Epithelial cell of proximal tubule (primary cell): ENCODE measurements around the gene ZNF182. TPM values are rescaled to one million over a fixed set of nuclear protein-coding genes. Genes with fewer than 3 reads are reported as not detected.
"Not testable (repeated sequence)": the region's sequence is repeated elsewhere in the genome, so short reads cannot be mapped to it uniquely, and the experiment has no call there.

Experiments
- DNase-seq: peaks from one replicate; pipeline ENCODE4 v3.0.0-alpha.2; 2011; ENCODE audit warnings: low read depth
- H3K4me3 ChIP-seq: 2 replicates; pipeline ENCODE4 v1.5.1; 2011; ENCODE audit warnings: low read depth, mild to moderate bottlenecking, low read length
- total RNA-seq: library from RNA; depleted of rRNA; stranded (reverse); fragments of >200 nt; gene quantifications from 2 replicates; pipeline ENCODE4 v1.2.3, GENCODE V29; 2015
- TF ChIP-seq, protein P1 (sequence below): conservative IDR thresholded peaks from 2 replicates; pipeline ENCODE4 v1.5.1; 2012; ENCODE audit warnings: low read depth, mild to moderate bottlenecking, low read length

Gene ZNF182
- total RNA-seq, 1 donor from 2014 or later, result 2.4 TPM

DNA sequence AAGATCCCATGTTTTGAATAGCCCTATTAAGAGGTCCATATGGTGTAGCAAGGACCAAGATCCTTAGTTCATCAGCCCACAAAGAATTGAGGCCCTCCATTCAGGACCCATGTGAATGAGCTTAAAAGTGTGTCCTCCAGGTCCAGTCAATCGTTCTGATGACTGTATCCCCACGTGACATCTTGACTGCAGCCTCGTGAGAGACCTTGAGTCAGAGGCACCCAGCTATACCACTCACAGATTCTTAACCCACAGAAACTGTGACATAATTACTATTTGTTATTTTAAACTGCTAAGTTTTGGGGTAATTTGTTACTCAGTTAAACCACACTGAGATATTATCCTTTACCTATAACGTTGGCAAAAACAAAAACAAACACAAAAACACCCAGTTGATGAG is 62.4 kb downstream of the ZNF182 start:
- no peak for DNase-seq
- TF ChIP-seq, protein P1, sequence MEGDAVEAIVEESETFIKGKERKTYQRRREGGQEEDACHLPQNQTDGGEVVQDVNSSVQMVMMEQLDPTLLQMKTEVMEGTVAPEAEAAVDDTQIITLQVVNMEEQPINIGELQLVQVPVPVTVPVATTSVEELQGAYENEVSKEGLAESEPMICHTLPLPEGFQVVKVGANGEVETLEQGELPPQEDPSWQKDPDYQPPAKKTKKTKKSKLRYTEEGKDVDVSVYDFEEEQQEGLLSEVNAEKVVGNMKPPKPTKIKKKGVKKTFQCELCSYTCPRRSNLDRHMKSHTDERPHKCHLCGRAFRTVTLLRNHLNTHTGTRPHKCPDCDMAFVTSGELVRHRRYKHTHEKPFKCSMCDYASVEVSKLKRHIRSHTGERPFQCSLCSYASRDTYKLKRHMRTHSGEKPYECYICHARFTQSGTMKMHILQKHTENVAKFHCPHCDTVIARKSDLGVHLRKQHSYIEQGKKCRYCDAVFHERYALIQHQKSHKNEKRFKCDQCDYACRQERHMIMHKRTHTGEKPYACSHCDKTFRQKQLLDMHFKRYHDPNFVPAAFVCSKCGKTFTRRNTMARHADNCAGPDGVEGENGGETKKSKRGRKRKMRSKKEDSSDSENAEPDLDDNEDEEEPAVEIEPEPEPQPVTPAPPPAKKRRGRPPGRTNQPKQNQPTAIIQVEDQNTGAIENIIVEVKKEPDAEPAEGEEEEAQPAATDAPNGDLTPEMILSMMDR, result no peak

DNA sequence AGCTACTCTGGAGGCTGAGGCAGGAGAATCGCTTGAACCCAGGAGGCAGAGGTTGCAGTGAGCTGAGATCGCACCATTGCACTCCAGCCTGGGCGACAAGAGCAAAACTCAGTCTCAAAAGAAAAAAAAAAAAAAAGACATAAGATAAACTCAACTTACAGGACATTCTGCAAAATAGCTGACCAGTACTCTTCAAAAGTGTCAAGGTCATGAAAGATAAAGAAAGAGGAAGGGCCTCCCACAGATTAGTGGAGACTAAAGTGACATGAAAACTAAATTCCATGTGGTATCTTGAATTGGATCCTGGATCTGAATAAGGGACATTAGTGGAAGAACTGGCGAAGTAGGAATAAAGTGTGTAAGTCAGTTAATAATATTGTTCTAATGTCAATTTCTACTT is 63.3 kb downstream of the ZNF182 start:
- H3K4me3 ChIP-seq, result no peak overlapping the region
- TF ChIP-seq, protein P1, result no peak
- no peak for DNase-seq

More for the DNA sequence above, 62.4 kb downstream of the ZNF182 start:
- H3K4me3 ChIP-seq, result no peak overlapping the region

DNA sequence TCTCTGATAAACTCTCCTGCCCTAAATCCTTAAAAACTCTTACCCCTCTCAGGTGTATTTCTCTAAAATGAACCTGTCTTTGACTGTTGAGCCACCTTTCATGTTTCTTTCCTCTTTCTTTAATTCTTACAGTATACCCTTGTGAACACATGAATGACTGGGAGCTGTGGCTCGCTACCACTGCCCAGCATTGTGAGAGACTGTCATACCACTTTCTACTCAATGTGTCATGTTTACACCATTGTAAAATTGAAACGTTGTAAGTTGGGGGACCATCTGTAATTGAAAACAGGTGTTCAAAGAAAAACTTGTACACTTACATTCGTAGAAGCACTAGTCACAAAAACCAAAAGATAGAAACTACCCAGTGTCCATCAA is 66.9 kb downstream of the ZNF182 start:
- TF ChIP-seq, protein P1, result no peak
- no peak for DNase-seq
- H3K4me3 ChIP-seq, result no peak overlapping the region

DNA sequence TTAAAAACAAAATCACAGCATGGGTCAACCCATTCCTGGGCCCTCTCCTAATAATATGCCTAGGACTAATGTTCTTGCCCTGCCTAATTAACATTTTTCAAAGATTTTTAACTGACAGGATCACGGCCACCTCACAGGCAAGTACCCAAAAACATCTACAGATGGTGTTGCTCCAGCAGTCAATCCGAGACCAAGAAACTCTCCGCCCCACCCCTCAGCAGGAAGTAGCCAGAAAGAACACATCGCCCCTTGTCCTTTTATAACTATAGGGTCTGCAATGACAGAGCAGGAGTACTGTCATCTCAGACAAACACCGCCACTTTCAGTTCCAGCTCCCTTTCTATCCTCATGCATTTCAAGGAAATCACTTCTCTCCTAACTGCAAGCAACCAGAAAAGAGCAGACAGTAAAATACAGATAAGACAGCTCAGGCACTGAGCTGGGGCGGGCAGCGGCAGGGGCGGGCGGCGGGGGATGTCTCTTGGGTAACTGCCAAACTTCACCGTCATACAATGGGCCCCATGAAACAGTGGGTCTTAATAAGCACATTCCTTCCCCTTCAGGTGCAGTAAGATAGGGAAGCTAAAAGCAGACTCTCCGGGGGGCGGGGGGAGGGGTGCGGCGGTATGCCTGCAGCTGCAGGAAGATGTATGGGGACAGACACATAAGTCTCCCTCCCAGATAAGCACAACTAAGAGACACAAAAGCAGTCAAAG is 67.4 kb downstream of the ZNF182 start:
- no peak for DNase-seq
- no peak overlapping the region for H3K4me3 ChIP-seq
- TF ChIP-seq, protein P1, result no peak

DNA sequence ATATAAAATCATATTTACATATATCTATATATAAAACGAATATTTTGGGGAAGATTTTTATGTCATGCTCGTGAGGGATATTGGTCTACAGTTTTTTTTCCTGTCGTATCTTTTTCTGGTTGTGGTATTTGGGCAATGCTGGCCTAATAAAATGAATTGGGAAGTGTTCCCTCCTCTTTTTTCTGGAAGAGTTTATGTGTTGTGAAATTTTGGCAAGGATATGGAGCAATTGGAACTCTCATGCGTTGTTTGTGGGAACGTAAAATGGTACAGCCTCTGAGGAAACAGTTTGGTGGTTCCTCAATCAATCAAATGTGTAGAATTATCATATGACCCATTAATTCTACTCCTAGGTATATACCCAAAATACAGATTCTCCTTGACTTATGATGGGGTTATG is 69.8 kb downstream of the ZNF182 start:
- DNase-seq, result no peak
- TF ChIP-seq, protein P1, result no peak
- H3K4me3 ChIP-seq, result no peak overlapping the region

DNA sequence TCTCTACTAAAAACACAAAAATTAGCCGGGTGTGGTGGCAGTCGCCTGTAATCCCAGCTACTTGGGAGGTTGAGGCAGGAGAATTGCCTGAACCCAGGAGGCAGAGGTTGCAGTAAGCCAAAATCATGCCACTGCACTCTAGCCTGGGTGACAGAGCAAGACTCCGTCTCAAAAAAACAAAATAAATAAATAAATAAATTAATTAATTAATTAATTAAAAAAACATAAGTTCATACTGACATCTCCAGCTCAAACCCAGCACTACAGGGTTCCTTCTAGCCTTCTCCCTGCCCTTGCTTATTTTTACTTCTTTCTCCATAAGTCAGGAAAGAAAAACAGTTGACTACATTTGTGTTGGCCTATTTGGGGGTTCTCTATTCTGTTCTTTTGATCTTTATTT is 71.8 kb downstream of the ZNF182 start:
- DNase-seq, H3K4me3 ChIP-seq: not testable (repeated sequence)

DNA sequence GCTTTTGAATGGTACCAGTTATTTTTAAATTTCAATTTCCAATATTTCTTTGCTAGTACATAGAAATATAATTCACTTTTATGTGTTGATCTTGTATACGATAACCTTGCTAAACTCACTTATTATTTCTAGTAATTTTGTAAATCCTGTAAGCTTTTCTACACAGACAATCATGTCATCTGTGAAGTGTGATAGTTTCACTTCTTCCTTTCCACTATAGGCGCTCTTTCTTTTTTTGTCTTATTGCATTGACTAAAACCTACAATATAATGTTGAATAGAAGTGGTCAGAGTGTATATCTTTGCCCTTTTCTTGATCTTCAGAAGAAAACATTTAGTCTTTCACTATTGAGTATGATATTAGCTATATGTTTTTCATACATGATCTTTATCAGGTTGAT is 76.6 kb downstream of the ZNF182 start:
- TF ChIP-seq, protein P1, result no peak
- no peak for DNase-seq
- H3K4me3 ChIP-seq, result no peak overlapping the region

Other genes with a start within 250 kb of the ZNF182 start
- gene ZNF81, start 167.1 kb downstream of the ZNF182 start, total RNA-seq, result 2.7 and 16.9 TPM in 2 replicates
- gene SPACA5, start 3.0 kb upstream of the ZNF182 start, total RNA-seq, result 0.51 TPM in 1 of 2 replicates, not detected in the other
- 1.5 and 3.1 TPM in 2 replicates for gene ZNF630, start 67.7 kb upstream of the ZNF182 start, total RNA-seq
- gene SPACA5B, start 126.6 kb upstream of the ZNF182 start, total RNA-seq, result not detected in 2 replicates
- gene SSX5, start 192.8 kb upstream of the ZNF182 start, total RNA-seq, result not detected in 2 replicates